Prostate gland (tissue), 2 donors: ENCODE data around the gene CCDC14.

Source experiments
- CTCF ChIP-seq, 4 experiments: fragments of 200-600 bp in 2 of 4; fragments of 450-650 bp in 2 of 4; sonication (generic) in 2 of 4; IDR thresholded peaks; 1 replicate in 3 of 4; 2 replicates in 1 of 4; pipeline ENCODE4 v1.5.1; 2016 to 2019; ENCODE audit warnings: antibody characterized with exemption in 4 of 4, mild to moderate bottlenecking in 2 of 4, moderate library complexity in 2 of 4
- POLR2A ChIP-seq: fragments of 450-650 bp; IDR thresholded peaks from one replicate; pipeline ENCODE4 v1.6.1; 2016; ENCODE audit warnings: antibody characterized with exemption, mild to moderate bottlenecking

GRCh38 chr3:123984957-123985356 is 23.9 kb upstream of the CCDC14 start:
- no peak for TF ChIP-seq CTCF (IDR thresholded peaks at IDR 0.05)
- no peak for TF ChIP-seq POLR2A
